Activated T-cell treated with anti-CD3 and anti-CD28 coated beads, Interleukin-2, amount 50 U/mL, for 4 hours (primary cell): ENCODE data around the gene KPNB1. TPM values are rescaled to one million over a fixed set of nuclear protein-coding genes. Genes with fewer than 3 reads are reported as not detected.

Experiments
- ATAC-seq, 2 donors: fragments of 200-7000 bp; cut with Tn5 transposase; one replicate each; pipeline ENCODE4 v1.10.0; 2021
- DNase-seq: peaks from one replicate; pipeline ENCODE4 v3.0.0-alpha.2; 2020
- H3K27me3 Mint-ChIP-seq: one replicate; pipeline ENCODE4 v1.8.0; 2021; ENCODE audit warnings: low read depth, mixed read lengths
- H3K36me3 Mint-ChIP-seq: one replicate; pipeline ENCODE4 v1.8.0; 2022; ENCODE audit warnings: mixed read lengths; ENCODE audit not compliant: insufficient read depth
- H3K4me1 Mint-ChIP-seq: one replicate; pipeline ENCODE4 v1.8.0; 2021; ENCODE audit warnings: low read depth, mixed read lengths
- H3K4me3 Mint-ChIP-seq: one replicate; pipeline ENCODE4 v1.8.0; 2021; ENCODE audit warnings: mild to moderate bottlenecking, moderate library complexity, mixed read lengths
- H3K9me3 Mint-ChIP-seq: one replicate; pipeline ENCODE4 v1.8.0; 2021; ENCODE audit warnings: mixed read lengths
- total RNA-seq, 3 donors: library from RNA; stranded (reverse); gene quantifications; one replicate each; pipeline ENCODE4 v1.2.1, GENCODE V29; 2021

KPNB1 gene
- total RNA-seq, 3 donors from 2014 or later, result 916 to 992 (median 944) TPM

- ATAC-seq, result no peak
- no peak for DNase-seq
- peaks cover 87% of the 10 kb centered on the region for H3K4me1 Mint-ChIP-seq
- peak overlapping the region; percentile 31 for H3K4me3 Mint-ChIP-seq
- H3K27me3 Mint-ChIP-seq, result no peaks in the 10 kb centered on the region
- no peaks in the 10 kb centered on the region for H3K36me3 Mint-ChIP-seq
- H3K9me3 Mint-ChIP-seq, result no peaks in the 10 kb centered on the region
These were observed 75.0 kb downstream of the KPNB1 start for GRCh38 chr17:47724705-47725104.

GRCh38 chr17:47725446-47726111, 75.9 kb downstream of the KPNB1 start:
- Mint-ChIP-seq H3K4me3 (no peak overlapping the region), H3K27me3 (no peaks in the 10 kb centered on the region), H3K9me3 (no peaks in the 10 kb centered on the region), H3K4me1 (peaks cover 82% of the 10 kb centered on the region), H3K36me3 (no peaks in the 10 kb centered on the region)
- no peak for ATAC-seq
- no peak for DNase-seq

GRCh38 chr17:47726796-47727703, 77.3 kb downstream of the KPNB1 start:
- no peaks in the 10 kb centered on the region for H3K27me3 Mint-ChIP-seq
- peaks cover 82% of the 10 kb centered on the region for H3K4me1 Mint-ChIP-seq
- ATAC-seq (peak in 1 of 2 donors; percentile 9), DNase-seq (no peak)
- peak overlapping the region; percentile 16 for H3K4me3 Mint-ChIP-seq
- no peaks in the 10 kb centered on the region for H3K36me3 Mint-ChIP-seq
- no peaks in the 10 kb centered on the region for H3K9me3 Mint-ChIP-seq

GRCh38 chr17:47727704-47728036, 78.0 kb downstream of the KPNB1 start:
- Mint-ChIP-seq H3K4me3 (no peak overlapping the region), H3K27me3 (no peaks in the 10 kb centered on the region), H3K36me3 (no peaks in the 10 kb centered on the region), H3K9me3 (no peaks in the 10 kb centered on the region), H3K4me1 (peaks cover 82% of the 10 kb centered on the region)
- no peak for ATAC-seq
- no peak for DNase-seq

- Mint-ChIP-seq H3K36me3 (no peaks in the 10 kb centered on the region), H3K4me1 (peaks cover 75% of the 10 kb centered on the region), H3K27me3 (no peaks in the 10 kb centered on the region), H3K4me3 (peak overlapping the region; percentile 40), H3K9me3 (no peaks in the 10 kb centered on the region)
- ATAC-seq, result no peak
- no peak for DNase-seq
These were observed 78.6 kb downstream of the KPNB1 start for GRCh38 chr17:47728214-47728877.

- DNase-seq, result no peak
- H3K9me3 Mint-ChIP-seq, result no peaks in the 10 kb centered on the region
- peaks cover 68% of the 10 kb centered on the region for H3K4me1 Mint-ChIP-seq
- H3K4me3 Mint-ChIP-seq, result no peak overlapping the region
- no peak for ATAC-seq
- peaks cover 7% of the 10 kb centered on the region for H3K36me3 Mint-ChIP-seq
- no peaks in the 10 kb centered on the region for H3K27me3 Mint-ChIP-seq
These were observed 79.8 kb downstream of the KPNB1 start for GRCh38 chr17:47729476-47729875.

- Mint-ChIP-seq H3K9me3 (no peaks in the 10 kb centered on the region), H3K27me3 (no peaks in the 10 kb centered on the region), H3K4me3 (no peak overlapping the region), H3K36me3 (peaks cover 17% of the 10 kb centered on the region), H3K4me1 (peaks cover 66% of the 10 kb centered on the region)
- ATAC-seq (no peak), DNase-seq (no peak)
These were observed 81.0 kb downstream of the KPNB1 start for GRCh38 chr17:47730681-47731080.

- Mint-ChIP-seq H3K4me1 (peaks cover 64% of the 10 kb centered on the region), H3K9me3 (no peaks in the 10 kb centered on the region), H3K4me3 (no peak overlapping the region), H3K27me3 (no peaks in the 10 kb centered on the region), H3K36me3 (peaks cover 23% of the 10 kb centered on the region)
- no peak for DNase-seq
- no peak for ATAC-seq
These were observed 81.7 kb downstream of the KPNB1 start for GRCh38 chr17:47731396-47731795.

- H3K9me3 Mint-ChIP-seq, result no peaks in the 10 kb centered on the region
- H3K27me3 Mint-ChIP-seq, result no peaks in the 10 kb centered on the region
- peaks cover 65% of the 10 kb centered on the region for H3K4me1 Mint-ChIP-seq
- DNase-seq (no peak), ATAC-seq (no peak)
- peaks cover 34% of the 10 kb centered on the region for H3K36me3 Mint-ChIP-seq
- H3K4me3 Mint-ChIP-seq, result peak overlapping the region; percentile 84
These were observed 82.8 kb downstream of the KPNB1 start for GRCh38 chr17:47732399-47733046.

GRCh38 chr17:47733047-47733673, 83.4 kb downstream of the KPNB1 start, which contains the start of gene TBX21:
TBX21 (plus strand) TSS chr17:47733236; CDS start chr17:47733455, 219 bp downstream.
- Mint-ChIP-seq H3K27me3 (no peaks in the 10 kb centered on the region), H3K4me3 (peak within 1 kb of the TSS; percentile 97), H3K9me3 (no peaks in the 10 kb centered on the region), H3K4me1 (peaks cover 60% of the 10 kb centered on the region), H3K36me3 (peaks cover 36% of the 10 kb centered on the region)
- ATAC-seq (peak; percentile 85 to 90), DNase-seq (peak; percentile 92)

- peak overlapping the region; percentile 97 for H3K4me3 Mint-ChIP-seq
- ATAC-seq (peak; percentile 19 to 36), DNase-seq (no peak)
- H3K36me3 Mint-ChIP-seq, result peaks cover 38% of the 10 kb centered on the region
- H3K4me1 Mint-ChIP-seq, result peaks cover 60% of the 10 kb centered on the region
- H3K27me3 Mint-ChIP-seq, result no peaks in the 10 kb centered on the region
- H3K9me3 Mint-ChIP-seq, result no peaks in the 10 kb centered on the region
These were observed 84.1 kb downstream of the KPNB1 start for GRCh38 chr17:47733674-47734410.

- peaks cover 59% of the 10 kb centered on the region for H3K4me1 Mint-ChIP-seq
- H3K9me3 Mint-ChIP-seq, result no peaks in the 10 kb centered on the region
- no peaks in the 10 kb centered on the region for H3K27me3 Mint-ChIP-seq
- DNase-seq (no peak), ATAC-seq (no peak)
- H3K36me3 Mint-ChIP-seq, result peaks cover 38% of the 10 kb centered on the region
- H3K4me3 Mint-ChIP-seq, result peak overlapping the region; percentile 97
These were observed 85.4 kb downstream of the KPNB1 start for GRCh38 chr17:47735139-47735464.
